GM18519 (cell line): ENCODE results near the gene MEX3B.
A peak's percentile ranks its signal among the peaks of the same experiment; 100 is the strongest.

Experiments used
- ATAC-seq: cut with Tn5 transposase; IDR thresholded peaks from one replicate; pipeline ENCODE4 v1.9.1; 2021; ENCODE audit warnings: mild to moderate bottlenecking, moderate library complexity; ENCODE audit not compliant: unreplicated experiment, low FRiP score

Gene MEX3B

GRCh38 chr15:82045892-82046665 is at the start of gene MEX3B:
MEX3B (minus strand) TSS chr15:82046018; CDS start chr15:82045705, 313 bp downstream.
- ATAC-seq, result peak; percentile 71

- no peak for ATAC-seq
Observed at GRCh38 chr15:82093774-82094211, 48.0 kb upstream of the MEX3B start.

- ATAC-seq, result no peak
Observed at GRCh38 chr15:82093325-82093724, 47.5 kb upstream of the MEX3B start.

GRCh38 chr15:82091636-82092140 is 45.9 kb upstream of the MEX3B start:
- ATAC-seq, result no peak

- ATAC-seq, result no peak
Observed at GRCh38 chr15:82086243-82086995, 40.6 kb upstream of the MEX3B start.

- no peak for ATAC-seq
Observed at GRCh38 chr15:82081914-82082762, 36.3 kb upstream of the MEX3B start.

- no peak for ATAC-seq
Observed at GRCh38 chr15:82080774-82081173, 35.0 kb upstream of the MEX3B start.

- no peak for ATAC-seq
Observed at GRCh38 chr15:82079736-82080135, 33.9 kb upstream of the MEX3B start.

GRCh38 chr15:82074610-82075009 is 28.8 kb upstream of the MEX3B start:
- ATAC-seq, result no peak

- no peak for ATAC-seq
Observed at GRCh38 chr15:82072926-82073537, 27.2 kb upstream of the MEX3B start.

GRCh38 chr15:82066455-82066854 is 20.6 kb upstream of the MEX3B start:
- ATAC-seq, result no peak

- ATAC-seq, result no peak
Observed at GRCh38 chr15:82064824-82065223, 19.0 kb upstream of the MEX3B start.

- no peak for ATAC-seq
Observed at GRCh38 chr15:82062479-82063454, 16.9 kb upstream of the MEX3B start.

GRCh38 chr15:82060817-82061216 is 15.0 kb upstream of the MEX3B start:
- no peak for ATAC-seq

- no peak for ATAC-seq
Observed at GRCh38 chr15:82058517-82059204, 12.8 kb upstream of the MEX3B start.

- no peak for ATAC-seq
Observed at GRCh38 chr15:82058026-82058425, 12.2 kb upstream of the MEX3B start.

- no peak for ATAC-seq
Observed at GRCh38 chr15:82056958-82057823, 11.4 kb upstream of the MEX3B start.

GRCh38 chr15:82052751-82053150 is 6.9 kb upstream of the MEX3B start:
- ATAC-seq, result no peak
